ENCODE measurements around the gene URB1. TPM values are rescaled to one million over a fixed set of nuclear protein-coding genes. Genes with fewer than 3 reads are reported as not detected.
A peak's percentile ranks its signal among the peaks of the same experiment; 100 is the strongest.

The URB1 gene
- total RNA-seq, 2 experiments from 2014 or later, result 17.4 to 19.4 TPM

DNA sequence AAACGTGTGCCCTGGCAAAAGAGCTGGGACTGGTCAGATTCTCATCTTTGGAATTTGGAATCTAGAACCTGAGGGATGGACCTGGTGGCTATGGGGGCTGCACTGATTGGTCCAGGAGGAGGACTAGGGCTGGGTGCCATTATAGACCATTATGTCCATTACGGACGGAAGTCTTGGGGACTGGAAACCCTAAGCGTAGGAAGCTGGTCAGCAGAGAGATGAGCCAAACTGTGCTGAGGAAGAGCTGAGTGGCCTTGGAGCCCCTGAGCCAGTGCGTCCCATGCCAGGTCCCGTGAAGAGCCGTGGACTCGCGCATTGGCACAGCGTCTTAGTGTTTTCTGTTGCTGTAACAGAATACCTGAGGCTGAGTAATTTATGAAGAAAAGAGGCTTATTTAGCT is 84.1 kb downstream of the URB1 start:
- POLR2A ChIA-PET, result interaction anchor here (0.6 kb wide), 1 partner anchor 55 kb away, joined by 3 read pairs; no protein-coding TSS in a partner anchor
- H3K9me3 Mint-ChIP-seq (ENCODE audit: insufficient read depth), result no peaks in the 10 kb centered on the region
- ATAC-seq, result no peak

DNA sequence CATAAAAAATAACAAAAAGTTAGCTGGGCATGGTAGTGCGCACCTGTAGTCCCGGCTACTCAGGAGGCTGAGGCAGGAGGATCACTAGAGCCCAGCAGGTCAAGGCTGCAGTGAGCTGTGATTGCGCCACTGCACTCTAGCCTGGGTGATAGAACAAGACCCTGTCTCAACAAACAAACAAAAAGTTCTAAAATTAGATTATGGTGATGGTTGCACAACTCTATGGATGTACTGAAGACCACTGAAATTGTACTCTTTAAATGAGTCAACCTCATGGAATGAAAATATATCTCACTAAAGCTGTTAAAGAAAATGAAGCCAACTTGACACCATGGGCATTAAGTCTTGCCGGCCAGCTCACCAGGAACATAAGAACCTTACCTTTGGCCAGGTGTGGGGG is 85.1 kb downstream of the URB1 start:
- ChIA-PET CTCF (no interaction called here), POLR2A (no interaction called here)
- no peak for ATAC-seq
- no peak overlapping the region for H3K4me3 Mint-ChIP-seq
- no peaks in the 10 kb centered on the region for H3K27me3 Mint-ChIP-seq (ENCODE audit: low read depth)
- H3K4me1 Mint-ChIP-seq (ENCODE audit: low read depth), result peaks cover 10% of the 10 kb centered on the region
- no peak overlapping the region for H3K27ac Mint-ChIP-seq
- H3K9me3 Mint-ChIP-seq (ENCODE audit: insufficient read depth), result no peaks in the 10 kb centered on the region
- H3K36me3 Mint-ChIP-seq (ENCODE audit: low read depth), result peaks cover 15% of the 10 kb centered on the region
- no peak for DNase-seq

More for the DNA sequence above, 84.1 kb downstream of the URB1 start:
- H3K4me3 Mint-ChIP-seq, result no peak overlapping the region
- H3K36me3 Mint-ChIP-seq (ENCODE audit: low read depth), result peaks cover 15% of the 10 kb centered on the region
- no peak for DNase-seq
- peaks cover 10% of the 10 kb centered on the region for H3K4me1 Mint-ChIP-seq (ENCODE audit: low read depth)
- no peaks in the 10 kb centered on the region for H3K27me3 Mint-ChIP-seq (ENCODE audit: low read depth)
- no peak overlapping the region for H3K27ac Mint-ChIP-seq
- CTCF ChIA-PET, result no interaction called here

DNA sequence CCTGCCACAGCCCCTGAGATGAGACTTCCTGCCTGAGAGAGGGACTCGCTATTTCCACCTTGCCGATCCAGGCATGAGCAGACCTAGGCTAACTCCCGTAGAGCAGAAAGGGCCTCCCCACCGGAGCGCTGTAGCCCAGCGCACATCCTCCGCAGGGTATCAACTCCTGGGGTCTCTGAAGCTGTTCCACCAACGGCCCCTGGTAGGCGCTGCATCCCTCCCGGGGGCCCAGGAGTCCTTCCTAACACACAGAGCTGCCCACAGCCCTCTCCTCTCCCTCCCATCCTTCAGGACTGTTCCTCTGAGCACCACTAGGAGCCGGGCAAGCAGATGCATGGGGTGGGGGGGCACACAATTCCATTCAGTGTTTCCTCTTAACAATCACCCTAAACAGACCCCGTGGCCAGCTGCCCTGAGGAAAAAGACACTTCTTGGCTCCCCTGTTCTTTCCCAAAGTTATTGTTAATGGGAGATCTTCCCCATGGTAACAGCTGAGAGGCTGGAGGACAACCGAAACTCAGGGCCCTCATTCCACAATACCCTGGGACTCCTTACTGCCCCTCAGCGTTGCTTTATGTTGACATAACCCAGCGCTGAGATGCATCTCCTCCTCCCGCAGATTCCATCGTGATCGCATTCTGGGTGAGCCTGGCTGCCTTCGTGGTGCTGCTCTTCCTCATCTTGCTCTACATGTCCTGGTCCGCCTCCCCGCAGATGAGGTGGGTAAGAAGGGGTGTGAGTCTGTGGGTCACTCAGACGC is 86.6 kb downstream of the URB1 start:
- no peaks in the 10 kb centered on the region for H3K27me3 Mint-ChIP-seq (ENCODE audit: low read depth)
- POLR2A ChIA-PET, result no interaction called here
- CTCF ChIA-PET, result no interaction called here
- H3K36me3 Mint-ChIP-seq (ENCODE audit: low read depth), result peaks cover 13% of the 10 kb centered on the region
- H3K4me1 Mint-ChIP-seq (ENCODE audit: low read depth), result peaks cover 10% of the 10 kb centered on the region
- no peak overlapping the region for H3K4me3 Mint-ChIP-seq
- H3K9me3 Mint-ChIP-seq (ENCODE audit: insufficient read depth), result no peaks in the 10 kb centered on the region
- H3K27ac Mint-ChIP-seq, result peak overlapping the region; percentile 46
- ATAC-seq, result no peak
- no peak for DNase-seq

DNA sequence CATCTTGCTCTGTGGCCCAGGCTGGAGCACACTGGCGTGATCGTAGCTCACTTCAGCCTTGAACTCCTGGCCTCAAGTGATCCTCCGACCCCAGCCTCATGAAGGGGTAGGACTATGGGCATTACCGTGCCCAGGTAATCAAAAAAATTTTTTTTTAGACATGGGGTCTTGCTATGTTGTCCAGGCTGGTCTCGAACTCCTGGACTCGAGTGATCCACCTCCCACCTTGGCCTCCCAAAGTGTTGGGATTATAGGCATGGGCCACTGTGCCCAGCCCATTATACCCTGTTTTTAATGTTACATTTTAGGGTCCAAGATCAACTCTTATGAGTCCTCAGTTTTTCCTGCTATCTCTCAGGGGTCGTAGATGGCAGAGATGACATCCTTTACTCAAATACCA is 87.8 kb downstream of the URB1 start:
- Mint-ChIP-seq H3K27ac (no peak overlapping the region), H3K27me3 (ENCODE audit: low read depth) (no peaks in the 10 kb centered on the region), H3K4me3 (no peak overlapping the region), H3K36me3 (ENCODE audit: low read depth) (peaks cover 12% of the 10 kb centered on the region), H3K4me1 (ENCODE audit: low read depth) (peaks cover 10% of the 10 kb centered on the region), H3K9me3 (ENCODE audit: insufficient read depth) (no peaks in the 10 kb centered on the region)
- POLR2A ChIA-PET, result no interaction called here
- CTCF ChIA-PET, result no interaction called here
- ATAC-seq (no peak), DNase-seq (no peak)

DNA sequence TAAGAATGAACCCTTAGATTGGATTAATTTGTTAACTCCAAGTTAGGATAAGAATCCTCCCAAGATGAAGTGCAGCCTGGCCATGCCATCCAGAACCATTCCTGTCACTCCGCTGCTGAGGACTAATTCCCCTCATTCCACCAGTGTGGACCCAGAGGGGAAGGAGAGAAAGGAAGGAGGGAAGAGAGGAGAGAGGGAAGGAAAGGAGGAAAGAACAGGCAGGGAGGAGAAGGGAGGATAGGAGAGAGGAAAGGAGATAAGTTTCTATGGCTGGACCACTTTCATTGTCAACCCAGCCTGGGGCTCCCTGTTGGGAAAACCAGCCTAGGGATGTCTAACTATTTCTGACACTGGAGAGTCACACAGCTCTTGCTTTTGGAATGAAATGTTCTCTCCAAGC is 89.4 kb downstream of the URB1 start:
- H3K4me1 Mint-ChIP-seq (ENCODE audit: low read depth), result peaks cover 10% of the 10 kb centered on the region
- no peaks in the 10 kb centered on the region for H3K27me3 Mint-ChIP-seq (ENCODE audit: low read depth)
- POLR2A ChIA-PET, result no interaction called here
- H3K4me3 Mint-ChIP-seq, result no peak overlapping the region
- H3K9me3 Mint-ChIP-seq (ENCODE audit: insufficient read depth), result no peaks in the 10 kb centered on the region
- CTCF ChIA-PET, result no interaction called here
- no peak for ATAC-seq
- H3K36me3 Mint-ChIP-seq (ENCODE audit: low read depth), result peaks cover 8% of the 10 kb centered on the region
- peak overlapping the region; percentile 10 for H3K27ac Mint-ChIP-seq
- DNase-seq, result no peak

DNA sequence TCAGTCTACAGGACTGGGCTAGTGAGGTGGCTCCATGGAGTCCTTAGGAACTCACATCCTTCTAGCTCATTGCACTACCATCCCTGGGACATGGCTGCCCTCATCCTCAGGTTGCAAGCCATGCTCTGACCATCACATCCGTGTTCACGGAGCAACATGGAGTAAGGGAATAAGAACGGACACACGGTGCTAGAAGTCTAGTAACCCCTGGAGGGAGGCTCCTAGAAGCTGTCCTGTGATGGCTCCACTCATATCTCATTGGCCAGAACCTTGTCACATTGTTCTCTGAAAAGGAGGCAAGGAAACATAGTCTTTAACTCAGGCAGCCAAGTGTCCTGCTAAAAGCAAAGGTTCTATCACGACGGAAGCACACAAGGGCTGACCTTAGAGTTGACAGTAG is 90.3 kb downstream of the URB1 start:
- Mint-ChIP-seq H3K27ac (no peak overlapping the region), H3K9me3 (ENCODE audit: insufficient read depth) (no peaks in the 10 kb centered on the region), H3K27me3 (ENCODE audit: low read depth) (no peaks in the 10 kb centered on the region), H3K4me1 (ENCODE audit: low read depth) (peaks cover 10% of the 10 kb centered on the region), H3K4me3 (no peak overlapping the region), H3K36me3 (ENCODE audit: low read depth) (peaks cover 8% of the 10 kb centered on the region)
- ATAC-seq, result no peak
- CTCF ChIA-PET, result no interaction called here
- POLR2A ChIA-PET, result no interaction called here
- DNase-seq, result no peak

DNA sequence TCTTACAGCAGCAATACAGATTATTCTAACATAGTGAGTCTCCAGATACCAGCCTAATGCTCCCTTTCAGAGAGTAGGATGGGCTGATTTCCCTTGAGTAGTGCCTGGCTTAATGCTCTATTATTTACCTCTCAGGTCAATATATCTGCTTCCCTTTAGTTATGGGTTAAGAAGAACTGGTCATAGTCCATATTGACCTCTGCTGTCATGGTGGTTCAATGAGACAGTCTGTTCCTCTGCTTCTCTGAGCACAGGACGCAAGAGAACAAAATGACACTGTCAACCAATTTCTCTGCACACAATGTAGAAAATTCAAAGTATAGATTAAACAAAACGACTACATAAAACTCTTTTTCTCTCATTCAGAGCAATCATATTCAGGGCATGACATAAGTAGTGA is 91.2 kb downstream of the URB1 start:
- CTCF ChIA-PET, result no interaction called here
- Mint-ChIP-seq H3K36me3 (ENCODE audit: low read depth) (peaks cover 8% of the 10 kb centered on the region), H3K4me1 (ENCODE audit: low read depth) (peaks cover 10% of the 10 kb centered on the region), H3K27ac (no peak overlapping the region), H3K9me3 (ENCODE audit: insufficient read depth) (no peaks in the 10 kb centered on the region), H3K4me3 (no peak overlapping the region), H3K27me3 (ENCODE audit: low read depth) (no peaks in the 10 kb centered on the region)
- POLR2A ChIA-PET, result no interaction called here
- DNase-seq (no peak), ATAC-seq (no peak)

DNA sequence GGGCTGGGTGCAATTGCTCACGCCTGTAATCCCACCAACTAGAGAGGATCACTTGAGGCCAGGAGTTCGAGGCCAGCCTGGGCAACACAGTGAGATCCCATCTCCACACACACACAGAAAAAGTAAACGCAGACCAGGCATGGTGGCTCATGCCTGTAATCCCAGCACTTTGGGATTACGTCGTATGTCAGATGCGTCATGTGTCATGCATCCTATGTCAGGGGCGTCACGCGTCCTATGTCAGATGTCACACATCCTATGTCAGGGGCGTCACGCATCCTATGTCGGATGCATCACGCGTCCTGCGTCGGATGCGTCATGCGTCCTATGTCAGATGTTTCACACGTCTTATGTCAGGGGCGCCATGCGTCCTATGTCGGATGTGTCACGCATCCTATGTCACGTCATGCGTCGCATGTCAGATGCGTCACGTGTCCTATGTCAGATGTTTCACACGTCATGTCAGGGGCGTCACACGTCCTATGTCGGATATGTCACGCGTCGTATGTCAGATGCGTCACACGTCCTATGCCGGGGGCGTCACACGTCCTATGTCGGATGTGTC is 92.6 kb downstream of the URB1 start:
- ChIA-PET POLR2A (no interaction called here), CTCF (no interaction called here)
- Mint-ChIP-seq H3K27me3 (ENCODE audit: low read depth) (no peaks in the 10 kb centered on the region), H3K4me3 (no peak overlapping the region), H3K27ac (no peak overlapping the region), H3K4me1 (ENCODE audit: low read depth) (no peaks in the 10 kb centered on the region), H3K9me3 (ENCODE audit: insufficient read depth) (no peaks in the 10 kb centered on the region), H3K36me3 (ENCODE audit: low read depth) (peaks cover 7% of the 10 kb centered on the region)
- no peak for DNase-seq
- no peak for ATAC-seq

DNA sequence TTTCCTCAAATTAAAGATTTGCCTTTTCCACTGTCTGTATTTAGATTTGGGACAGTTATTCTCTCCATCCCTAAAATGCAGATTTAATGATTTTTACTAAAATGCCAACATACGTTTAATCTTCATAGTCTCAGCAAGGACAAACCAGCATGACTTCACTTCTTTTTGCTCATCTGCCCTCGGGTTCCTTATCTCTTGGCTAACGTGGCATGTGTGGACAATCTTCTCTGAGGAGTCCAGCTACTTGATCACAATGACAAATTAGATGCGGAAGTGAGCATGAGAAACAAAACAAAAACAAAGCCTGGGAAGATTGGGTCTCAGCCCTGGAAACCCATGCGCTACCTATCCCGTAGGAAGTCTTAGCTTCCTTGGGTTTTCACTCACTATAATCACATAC is 93.1 kb downstream of the URB1 start:
- Mint-ChIP-seq H3K9me3 (ENCODE audit: insufficient read depth) (no peaks in the 10 kb centered on the region), H3K27me3 (ENCODE audit: low read depth) (no peaks in the 10 kb centered on the region), H3K4me3 (no peak overlapping the region), H3K4me1 (ENCODE audit: low read depth) (no peaks in the 10 kb centered on the region), H3K27ac (no peak overlapping the region), H3K36me3 (ENCODE audit: low read depth) (peaks cover 7% of the 10 kb centered on the region)
- ATAC-seq (no peak), DNase-seq (no peak)
- CTCF ChIA-PET, result no interaction called here
- POLR2A ChIA-PET, result no interaction called here

DNA sequence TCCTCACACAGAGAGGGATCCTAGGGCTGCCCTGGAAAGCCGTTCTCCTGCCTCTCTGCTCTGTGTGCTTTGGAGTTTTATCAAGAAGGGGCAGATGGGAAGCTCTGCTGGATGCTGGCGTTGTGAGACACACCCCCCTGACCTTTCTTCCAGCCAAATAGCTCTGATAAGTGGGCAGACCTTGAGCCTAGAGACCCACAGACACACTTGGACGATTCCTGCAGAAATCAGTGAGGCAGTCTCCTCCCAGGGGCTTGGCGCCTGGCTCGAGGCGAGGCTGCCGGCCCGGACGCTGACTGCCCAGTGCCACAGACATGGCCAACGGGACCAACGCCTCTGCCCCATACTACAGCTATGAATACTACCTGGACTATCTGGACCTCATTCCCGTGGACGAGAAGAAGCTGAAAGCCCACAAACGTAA is 94.1 kb downstream of the URB1 start, which contains the start of gene MRAP:
TSS of gene MRAP (plus strand) at position 198 of the 424 bp plus-strand sequence. CDS start at position 315, 117 bp downstream.
- Mint-ChIP-seq H3K27me3 (ENCODE audit: low read depth) (no peaks in the 10 kb centered on the region), H3K4me3 (no peak within 1 kb of the TSS), H3K9me3 (ENCODE audit: insufficient read depth) (no peaks in the 10 kb centered on the region), H3K36me3 (ENCODE audit: low read depth) (peaks cover 7% of the 10 kb centered on the region), H3K4me1 (ENCODE audit: low read depth) (no peaks in the 10 kb centered on the region), H3K27ac (no peak within 1 kb of the TSS)
- ChIA-PET POLR2A (no interaction called here), CTCF (no interaction called here)
- ATAC-seq (no peak), DNase-seq (no peak)

DNA sequence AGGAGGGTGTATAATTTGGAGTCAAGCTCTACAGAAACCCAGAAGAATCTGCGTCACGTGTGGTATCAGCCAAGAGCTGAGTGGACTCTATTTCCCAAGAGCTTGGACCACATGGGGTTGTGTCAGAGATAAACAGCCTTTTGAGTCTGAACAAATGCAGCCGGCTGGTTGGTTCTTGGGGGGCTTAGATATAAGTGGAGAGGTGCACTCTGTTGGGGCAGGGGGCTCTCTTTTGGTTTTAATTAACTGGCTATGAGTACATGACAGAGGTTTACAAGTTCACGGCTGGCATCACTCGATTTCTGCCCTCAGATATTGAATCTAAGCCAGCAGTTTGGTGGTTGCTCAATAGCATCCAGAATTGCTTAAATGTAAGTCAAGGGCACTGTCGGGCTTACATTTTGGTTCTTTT is 94.7 kb downstream of the URB1 start:
- CTCF ChIA-PET, result no interaction called here
- H3K27me3 Mint-ChIP-seq (ENCODE audit: low read depth), result no peaks in the 10 kb centered on the region
- no peaks in the 10 kb centered on the region for H3K9me3 Mint-ChIP-seq (ENCODE audit: insufficient read depth)
- POLR2A ChIA-PET, result no interaction called here
- ATAC-seq (no peak), DNase-seq (no peak)
- H3K36me3 Mint-ChIP-seq (ENCODE audit: low read depth), result peaks cover 7% of the 10 kb centered on the region
- H3K27ac Mint-ChIP-seq, result no peak overlapping the region
- H3K4me1 Mint-ChIP-seq (ENCODE audit: low read depth), result no peaks in the 10 kb centered on the region
- H3K4me3 Mint-ChIP-seq, result no peak overlapping the region

DNA sequence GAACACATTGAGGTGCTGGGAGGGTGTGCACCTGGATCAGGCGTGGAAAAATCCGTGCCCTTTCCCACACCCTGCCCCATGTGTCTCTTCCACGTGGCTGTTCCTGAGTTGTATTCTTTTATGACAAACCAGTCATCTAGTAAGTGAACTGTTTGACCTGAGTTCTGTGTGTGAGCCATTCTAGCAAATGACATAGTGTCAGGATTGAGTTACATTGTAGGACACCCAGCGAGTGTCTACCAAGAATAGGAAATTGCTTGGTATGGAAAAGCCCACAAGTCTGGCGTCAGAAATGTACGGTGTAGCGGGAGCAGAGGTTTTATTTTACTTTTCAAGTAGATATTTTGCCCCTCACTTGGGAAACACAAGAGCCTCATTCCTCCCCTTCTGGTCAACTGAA is 95.4 kb downstream of the URB1 start:
- ATAC-seq (no peak), DNase-seq (no peak)
- H3K27ac Mint-ChIP-seq, result no peak overlapping the region
- ChIA-PET CTCF (no interaction called here), POLR2A (no interaction called here)
- H3K27me3 Mint-ChIP-seq (ENCODE audit: low read depth), result no peaks in the 10 kb centered on the region
- peaks cover 7% of the 10 kb centered on the region for H3K36me3 Mint-ChIP-seq (ENCODE audit: low read depth)
- H3K9me3 Mint-ChIP-seq (ENCODE audit: insufficient read depth), result no peaks in the 10 kb centered on the region
- H3K4me1 Mint-ChIP-seq (ENCODE audit: low read depth), result no peaks in the 10 kb centered on the region
- H3K4me3 Mint-ChIP-seq, result no peak overlapping the region

DNA sequence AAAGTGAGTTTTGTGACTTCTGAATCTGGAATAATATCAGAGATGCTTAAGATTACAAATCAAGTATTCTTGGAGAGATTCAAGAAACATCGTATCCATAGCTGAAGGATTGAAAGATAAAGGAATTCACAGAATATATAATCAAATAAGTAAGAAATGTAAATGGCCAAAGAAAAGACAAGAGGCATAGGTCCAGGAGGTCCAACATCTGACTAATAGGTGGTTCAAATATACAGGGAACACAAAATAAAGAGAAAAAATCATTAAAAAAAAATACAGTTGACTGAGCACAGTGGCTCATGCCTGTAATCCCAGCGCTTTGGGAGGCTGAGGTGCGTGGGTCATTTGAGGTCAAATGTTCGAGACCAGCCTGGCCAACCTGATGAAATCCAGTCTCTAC is 107.3 kb downstream of the URB1 start:
- H3K27me3 Mint-ChIP-seq (ENCODE audit: low read depth), result no peaks in the 10 kb centered on the region
- CTCF ChIA-PET, result no interaction called here
- H3K4me1 Mint-ChIP-seq (ENCODE audit: low read depth), result peaks cover 9% of the 10 kb centered on the region
- no peak overlapping the region for H3K27ac Mint-ChIP-seq
- ATAC-seq (no peak), DNase-seq (no peak)
- POLR2A ChIA-PET, result no interaction called here
- H3K36me3 Mint-ChIP-seq (ENCODE audit: low read depth), result no peaks in the 10 kb centered on the region
- H3K9me3 Mint-ChIP-seq (ENCODE audit: insufficient read depth), result no peaks in the 10 kb centered on the region
- no peak overlapping the region for H3K4me3 Mint-ChIP-seq

Data from activated CD8-positive, alpha-beta T cell treated with anti-CD3 and anti-CD28 coated beads, Interleukin-2, amount 10 ng/mL, durations not matched to agents 7 days and 5 days (primary cell).